H9 (cell line): ENCODE measurements around the gene XPC. TPM values are rescaled to one million over a fixed set of nuclear protein-coding genes. Genes with fewer than 3 reads are reported as not detected.

Experiments
- DNase-seq: peaks from one replicate; pipeline ENCODE4 v3.0.0-alpha.2; 2017
- H2AFZ ChIP-seq: one replicate; pipeline ENCODE4 v1.6.1; 2013; ENCODE audit warnings: mild to moderate bottlenecking, low read length, control low read depth, moderate library complexity
- H2AK5ac ChIP-seq: 2 replicates; pipeline ENCODE4 v1.6.1; 2013; ENCODE audit warnings: low read length, control low read depth, mixed read lengths; ENCODE audit not compliant: insufficient read length
- H2BK120ac ChIP-seq: one replicate; pipeline ENCODE4 v1.6.1; 2013; ENCODE audit warnings: low read depth, mild to moderate bottlenecking, low read length, control low read depth, inconsistent platforms; ENCODE audit not compliant: poor library complexity, severe bottlenecking
- H2BK12ac ChIP-seq: 2 replicates; pipeline ENCODE4 v1.6.1; 2013; ENCODE audit warnings: low read length, control low read depth, mixed read lengths, low read depth; ENCODE audit not compliant: insufficient read length
- H2BK15ac ChIP-seq: 2 replicates; pipeline ENCODE4 v1.6.1; 2013; ENCODE audit warnings: low read depth, low read length, control low read depth
- H2BK20ac ChIP-seq: one replicate; pipeline ENCODE4 v1.6.1; 2013; ENCODE audit warnings: low read depth, mild to moderate bottlenecking, low read length, control low read depth, inconsistent platforms; ENCODE audit not compliant: poor library complexity, severe bottlenecking
- H2BK5ac ChIP-seq: 2 replicates; pipeline ENCODE4 v1.6.1; 2013; ENCODE audit warnings: low read length, control low read depth, mixed read lengths; ENCODE audit not compliant: insufficient read length
- H3K14ac ChIP-seq: 2 replicates; pipeline ENCODE4 v1.6.1; 2013; ENCODE audit warnings: low read length, control low read depth; ENCODE audit not compliant: insufficient read depth
- H3K18ac ChIP-seq: 2 replicates; pipeline ENCODE4 v1.6.1; 2013; ENCODE audit warnings: low read depth, mild to moderate bottlenecking, mixed read lengths, low read length, control low read depth; ENCODE audit not compliant: insufficient read length
- H3K23ac ChIP-seq: 2 replicates; pipeline ENCODE4 v1.6.1; 2013; ENCODE audit warnings: low read length, control low read depth, mixed read lengths, low read depth; ENCODE audit not compliant: insufficient read length
- H3K23me2 ChIP-seq: 2 replicates; pipeline ENCODE4 v1.6.1; 2013; ENCODE audit warnings: low read depth, mild to moderate bottlenecking, mixed read lengths, low read length, control low read depth; ENCODE audit not compliant: insufficient read length, poor library complexity, severe bottlenecking
- H3K27ac ChIP-seq: 2 replicates; pipeline ENCODE4 v1.5.1; 2013; ENCODE audit warnings: low read length, control low read depth, mixed read lengths, low read depth; ENCODE audit not compliant: insufficient read length
- H3K27me3 ChIP-seq: 2 replicates; pipeline ENCODE4 v1.6.1; 2013; ENCODE audit warnings: low read length, control low read depth, inconsistent platforms; ENCODE audit not compliant: insufficient read depth
- H3K4ac ChIP-seq: 2 replicates; pipeline ENCODE4 v1.6.1; 2013; ENCODE audit warnings: low read depth, mild to moderate bottlenecking, control low read depth, inconsistent platforms, low read length, moderate library complexity
- H3K4me1 ChIP-seq: 2 replicates; pipeline ENCODE4 v1.6.1; 2013; ENCODE audit warnings: low read length, control low read depth, inconsistent platforms; ENCODE audit not compliant: insufficient read depth
- H3K4me2 ChIP-seq: 2 replicates; pipeline ENCODE4 v1.6.1; 2013; ENCODE audit warnings: low read length, control low read depth, mixed read lengths; ENCODE audit not compliant: insufficient read length, insufficient read depth
- H3K56ac ChIP-seq: 2 replicates; pipeline ENCODE4 v1.6.1; 2013; ENCODE audit warnings: low read depth, mild to moderate bottlenecking, mixed read lengths, low read length, control low read depth; ENCODE audit not compliant: insufficient read length
- H3K79me1 ChIP-seq: 2 replicates; pipeline ENCODE4 v1.6.1; 2013; ENCODE audit warnings: low read depth, mild to moderate bottlenecking, moderate library complexity, low read length, control low read depth, inconsistent platforms; ENCODE audit not compliant: insufficient read depth, poor library complexity, severe bottlenecking
- H3K79me2 ChIP-seq: 2 replicates; pipeline ENCODE4 v1.6.1; 2013; ENCODE audit warnings: low read length, control low read depth, inconsistent platforms; ENCODE audit not compliant: insufficient read depth
- H3K9ac ChIP-seq: 2 replicates; pipeline ENCODE4 v1.6.1; 2013; ENCODE audit warnings: low read length, control low read depth, mixed read lengths; ENCODE audit not compliant: insufficient read length; ENCODE audit errors: extremely low read depth
- H3K9me3 ChIP-seq: one replicate; pipeline ENCODE4 v1.6.1; 2013; ENCODE audit warnings: low read depth, low read length, inconsistent platforms; ENCODE audit not compliant: control insufficient read depth
- H3T11ph ChIP-seq: one replicate; pipeline ENCODE4 v1.6.1; 2013; ENCODE audit warnings: mild to moderate bottlenecking, low read length, control low read depth, inconsistent platforms
- H4K20me1 ChIP-seq: one replicate; pipeline ENCODE4 v1.6.1; 2013; ENCODE audit not compliant: control insufficient read depth, insufficient read length, insufficient read depth
- H4K5ac ChIP-seq: 2 replicates; pipeline ENCODE4 v1.6.1; 2013; ENCODE audit warnings: low read depth, mild to moderate bottlenecking, mixed read lengths, low read length, control low read depth; ENCODE audit not compliant: insufficient read length
- H4K8ac ChIP-seq: replicated peaks from 2 replicates; pipeline ENCODE4 v1.6.1; 2013; ENCODE audit warnings: low read length, control low read depth, mixed read lengths, low read depth; ENCODE audit not compliant: insufficient read length
- H4K91ac ChIP-seq: 2 replicates; pipeline ENCODE4 v1.6.1; 2013; ENCODE audit warnings: low read depth, mild to moderate bottlenecking, moderate library complexity, mixed read lengths, low read length, control low read depth; ENCODE audit not compliant: insufficient read length
- H3K27ac Mint-ChIP-seq, 3 experiments: 2 replicates in 2 of 3; 3 replicates in 1 of 3; pipeline ENCODE4 v1.8.0; 2020 to 2021; ENCODE audit warnings: mixed read lengths in 3 of 3, mild to moderate bottlenecking in 1 of 3, moderate library complexity in 1 of 3
- H3K27me3 Mint-ChIP-seq: 2 replicates; pipeline ENCODE4 v1.8.0; 2021; ENCODE audit warnings: low read depth, mild to moderate bottlenecking, moderate library complexity, mixed read lengths
- H3K36me3 Mint-ChIP-seq, 3 experiments: 2 replicates in 2 of 3; 3 replicates in 1 of 3; pipeline ENCODE4 v1.8.0; 2020 to 2021; ENCODE audit warnings: low read depth in 3 of 3, mixed read lengths in 3 of 3; ENCODE audit not compliant: insufficient read depth in 1 of 3
- H3K4me1 Mint-ChIP-seq, 2 experiments: 2 replicates each; pipeline ENCODE4 v1.8.0; 2020; ENCODE audit warnings: mixed read lengths in 2 of 2
- H3K4me3 Mint-ChIP-seq, 2 experiments: 2 replicates in 1 of 2; 3 replicates in 1 of 2; pipeline ENCODE4 v1.8.0; 2020 to 2021; ENCODE audit warnings: mild to moderate bottlenecking in 2 of 2, mixed read lengths in 2 of 2, moderate library complexity in 1 of 2
- H3K9me3 Mint-ChIP-seq, 2 experiments: 2 replicates in 1 of 2; 3 replicates in 1 of 2; pipeline ENCODE4 v1.8.0; 2020; ENCODE audit warnings: mild to moderate bottlenecking in 2 of 2, mixed read lengths in 2 of 2, moderate library complexity in 1 of 2
- WGBS: extraction: QIAGEN DNeasy Blood & Tissue Kit; methylation state at CpG from one replicate; pipeline ENCODE4 v1.1.7; 2013; ENCODE audit warnings: missing lambda C conversion rate, low lambda C conversion rate, mixed read lengths; ENCODE audit not compliant: insufficient read length; ENCODE audit errors: extremely low coverage; 5-methylcytosine and 5-hydroxymethylcytosine counted together
- total RNA-seq: library from RNA; stranded (reverse); gene quantifications from 2 replicates; pipeline ENCODE4 v1.2.1, GENCODE V29; 2021
- TF ChIP-seq, protein P1 (sequence below): fragments of 200-600 bp; sonication (generic); conservative IDR thresholded peaks from 3 replicates; pipeline ENCODE4 v1.8.0; 2021; ENCODE audit warnings: antibody characterized with exemption, mild to moderate bottlenecking

XPC gene
- total RNA-seq, 1 experiment from 2014 or later = 30.3 TPM

GRCh38 chr3:14179114-14179465, 689 bp upstream of the XPC start:
- WGBS = no CpG with 5 or more reads among the region's 3 CpGs
- H3K23ac ChIP-seq = no peak overlapping the region
- no peak overlapping the region for H3K14ac ChIP-seq
- H2AK5ac ChIP-seq = no peak overlapping the region
- Mint-ChIP-seq H3K27me3 (no peaks in the 10 kb centered on the region), H3K4me3 (peak overlapping the region; percentile 98), H3K4me1 (peaks cover 26 to 33% of the 10 kb centered on the region in 2 experiments), H3K27ac (peak overlapping the region; percentile 98 to 100 (median 100)), H3K36me3 (peaks cover 16 to 29% (median 26%) of the 10 kb centered on the region in 3 experiments), H3K9me3 (peaks cover 0 to 3% of the 10 kb centered on the region in 2 experiments; a peak in 1 of 5 replicates)
- no peak overlapping the region for H2BK12ac ChIP-seq
- H3K4me1 ChIP-seq = no peaks in the 10 kb centered on the region
- H3K79me1 ChIP-seq = peaks cover 2% of the 10 kb centered on the region
- no peak overlapping the region for H3T11ph ChIP-seq
- no peak overlapping the region for H3K18ac ChIP-seq
- H3K56ac ChIP-seq = no peak overlapping the region
- no peak overlapping the region for H4K91ac ChIP-seq
- peak overlapping the region; percentile 86 for H3K4me2 ChIP-seq
- H2BK20ac ChIP-seq = no peak overlapping the region
- no peak overlapping the region for H2AFZ ChIP-seq
- H3K79me2 ChIP-seq = peaks cover 11% of the 10 kb centered on the region; the same call in 1 of the 2 replicates
- peak overlapping the region; percentile 99 for H3K9ac ChIP-seq
- no peaks in the 10 kb centered on the region for H3K9me3 ChIP-seq
- peaks cover 13% of the 10 kb centered on the region for H3K23me2 ChIP-seq
- H4K20me1 ChIP-seq = no peaks in the 10 kb centered on the region
- no peak overlapping the region for H2BK120ac ChIP-seq
- H4K5ac ChIP-seq = no peak overlapping the region
- H3K4ac ChIP-seq = no peak overlapping the region
- no peak overlapping the region for H2BK15ac ChIP-seq
- H3K27ac ChIP-seq = no peak overlapping the region
- H3K27me3 ChIP-seq = no peaks in the 10 kb centered on the region
- peak overlapping the region; percentile 47 for H2BK5ac ChIP-seq
- DNase-seq = no peak
- TF ChIP-seq, protein P1, sequence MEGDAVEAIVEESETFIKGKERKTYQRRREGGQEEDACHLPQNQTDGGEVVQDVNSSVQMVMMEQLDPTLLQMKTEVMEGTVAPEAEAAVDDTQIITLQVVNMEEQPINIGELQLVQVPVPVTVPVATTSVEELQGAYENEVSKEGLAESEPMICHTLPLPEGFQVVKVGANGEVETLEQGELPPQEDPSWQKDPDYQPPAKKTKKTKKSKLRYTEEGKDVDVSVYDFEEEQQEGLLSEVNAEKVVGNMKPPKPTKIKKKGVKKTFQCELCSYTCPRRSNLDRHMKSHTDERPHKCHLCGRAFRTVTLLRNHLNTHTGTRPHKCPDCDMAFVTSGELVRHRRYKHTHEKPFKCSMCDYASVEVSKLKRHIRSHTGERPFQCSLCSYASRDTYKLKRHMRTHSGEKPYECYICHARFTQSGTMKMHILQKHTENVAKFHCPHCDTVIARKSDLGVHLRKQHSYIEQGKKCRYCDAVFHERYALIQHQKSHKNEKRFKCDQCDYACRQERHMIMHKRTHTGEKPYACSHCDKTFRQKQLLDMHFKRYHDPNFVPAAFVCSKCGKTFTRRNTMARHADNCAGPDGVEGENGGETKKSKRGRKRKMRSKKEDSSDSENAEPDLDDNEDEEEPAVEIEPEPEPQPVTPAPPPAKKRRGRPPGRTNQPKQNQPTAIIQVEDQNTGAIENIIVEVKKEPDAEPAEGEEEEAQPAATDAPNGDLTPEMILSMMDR = no peak
- no peak overlapping the region for H4K8ac ChIP-seq
